Endothelial cell (in vitro differentiated cells): ENCODE results near the gene ANGPTL8. TPM values are rescaled to one million over a fixed set of nuclear protein-coding genes. Genes with fewer than 3 reads are reported as not detected.

ENCODE experiments used
- DNase-seq: peaks from one replicate; pipeline ENCODE4 v3.0.0; 2021; ENCODE audit warnings: low spot score
- H3K27ac Mint-ChIP-seq: one replicate; pipeline ENCODE4 v1.8.0; 2021; ENCODE audit warnings: mixed read lengths, inconsistent platforms; ENCODE audit not compliant: unreplicated experiment
- H3K27me3 Mint-ChIP-seq: one replicate; pipeline ENCODE4 v1.8.0; 2021; ENCODE audit warnings: mild to moderate bottlenecking, moderate library complexity, mixed read lengths, inconsistent platforms; ENCODE audit not compliant: unreplicated experiment
- H3K36me3 Mint-ChIP-seq: one replicate; pipeline ENCODE4 v1.8.0; 2021; ENCODE audit warnings: mild to moderate bottlenecking, low read depth, mixed read lengths, inconsistent platforms; ENCODE audit not compliant: unreplicated experiment
- H3K4me1 Mint-ChIP-seq: one replicate; pipeline ENCODE4 v1.8.0; 2021; ENCODE audit warnings: mild to moderate bottlenecking, mixed read lengths, inconsistent platforms; ENCODE audit not compliant: unreplicated experiment
- H3K4me3 Mint-ChIP-seq: one replicate; pipeline ENCODE4 v1.8.0; 2021; ENCODE audit warnings: mild to moderate bottlenecking, mixed read lengths, inconsistent platforms; ENCODE audit not compliant: unreplicated experiment
- H3K9me3 Mint-ChIP-seq: one replicate; pipeline ENCODE4 v1.8.0; 2021; ENCODE audit warnings: mixed read lengths, inconsistent platforms; ENCODE audit not compliant: unreplicated experiment
- CTCF ChIP-seq: fragments of 200-600 bp; sonication (generic); IDR thresholded peaks from one replicate; pipeline ENCODE4 v1.5.0; 2021; ENCODE audit warnings: antibody characterized with exemption; ENCODE audit not compliant: unreplicated experiment
- total RNA-seq: library from RNA; stranded (reverse); fragmentation: NEBNext Ultra II Directional; extraction: Animal tissue kit (Norgen Biotek cat#: 25700); gene quantifications from one replicate; pipeline ENCODE4 v1.2.1, GENCODE V29; 2021; ENCODE audit not compliant: unreplicated experiment

Gene ANGPTL8
- total RNA-seq, 1 donor from 2014 or later = not detected

- H3K27me3 Mint-ChIP-seq = peaks cover 4% of the 10 kb centered on the region
- no peak for DNase-seq
- no peak for TF ChIP-seq CTCF
- no peak overlapping the region for H3K27ac Mint-ChIP-seq
- peaks cover 11% of the 10 kb centered on the region for H3K4me1 Mint-ChIP-seq
- no peaks in the 10 kb centered on the region for H3K9me3 Mint-ChIP-seq
- H3K36me3 Mint-ChIP-seq = peaks cover 25% of the 10 kb centered on the region
- no peak overlapping the region for H3K4me3 Mint-ChIP-seq
Measured at GRCh38 chr19:11192957-11193939, 46.2 kb upstream of the ANGPTL8 start.

GRCh38 chr19:11194173-11194572 lies 45.2 kb upstream of the ANGPTL8 start:
- Mint-ChIP-seq H3K9me3 (no peaks in the 10 kb centered on the region), H3K36me3 (peaks cover 25% of the 10 kb centered on the region), H3K27ac (no peak overlapping the region), H3K4me1 (peaks cover 11% of the 10 kb centered on the region), H3K27me3 (peaks cover 4% of the 10 kb centered on the region), H3K4me3 (no peak overlapping the region)
- DNase-seq = no peak
- no peak for TF ChIP-seq CTCF

- H3K9me3 Mint-ChIP-seq = no peaks in the 10 kb centered on the region
- peaks cover 14% of the 10 kb centered on the region for H3K4me1 Mint-ChIP-seq
- H3K4me3 Mint-ChIP-seq = no peak overlapping the region
- peaks cover 8% of the 10 kb centered on the region for H3K27me3 Mint-ChIP-seq
- H3K36me3 Mint-ChIP-seq = peaks cover 29% of the 10 kb centered on the region
- H3K27ac Mint-ChIP-seq = peak overlapping the region; percentile 52
- TF ChIP-seq CTCF = no peak
- no peak for DNase-seq
Measured at GRCh38 chr19:11194656-11195558, 44.5 kb upstream of the ANGPTL8 start.

- no peak for DNase-seq
- Mint-ChIP-seq H3K36me3 (peaks cover 28% of the 10 kb centered on the region), H3K4me3 (peak overlapping the region; percentile 82), H3K4me1 (peaks cover 14% of the 10 kb centered on the region), H3K9me3 (no peaks in the 10 kb centered on the region), H3K27me3 (peaks cover 8% of the 10 kb centered on the region), H3K27ac (peak overlapping the region; percentile 90)
- TF ChIP-seq CTCF = no peak
Measured at GRCh38 chr19:11195681-11196080, 43.7 kb upstream of the ANGPTL8 start.
